Superior temporal gyrus (tissue), 1 donor: ENCODE results near the gene SPECC1L.

ENCODE experiments used
- DNase-seq: peaks from one replicate; pipeline ENCODE4 v3.0.0-alpha.2; 2016; ENCODE audit errors: extremely low spot score

SPECC1L gene

GRCh38 chr22:24359452-24360120 lies 89.0 kb downstream of the SPECC1L start:
- DNase-seq, result no peak

- no peak for DNase-seq
Measured at GRCh38 chr22:24361976-24362646, 91.5 kb downstream of the SPECC1L start.

GRCh38 chr22:24363243-24363642 lies 92.6 kb downstream of the SPECC1L start:
- DNase-seq, result no peak

DNA sequence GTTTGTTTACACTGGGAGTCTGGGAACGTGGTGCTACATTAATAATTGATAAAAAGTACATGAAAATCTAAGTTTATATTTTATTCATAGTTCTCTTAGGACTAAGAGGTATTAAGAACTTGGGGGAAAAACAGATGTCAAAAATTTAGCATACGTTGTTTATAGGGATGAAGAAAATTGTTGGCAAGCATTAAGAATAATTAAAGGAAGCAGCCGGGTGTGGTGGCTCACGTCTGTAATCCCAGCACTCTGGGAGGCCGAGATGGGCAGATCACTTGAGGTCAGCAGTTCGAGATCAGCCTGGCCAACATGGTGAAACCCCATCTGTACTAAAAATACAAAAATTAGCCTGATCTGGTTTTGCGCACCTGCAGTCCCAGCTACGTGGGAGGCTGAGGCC lies 96.1 kb downstream of the SPECC1L start:
- DNase-seq, result no peak

- no peak for DNase-seq
Measured at GRCh38 chr22:24367841-24368240, 97.2 kb downstream of the SPECC1L start.

DNA sequence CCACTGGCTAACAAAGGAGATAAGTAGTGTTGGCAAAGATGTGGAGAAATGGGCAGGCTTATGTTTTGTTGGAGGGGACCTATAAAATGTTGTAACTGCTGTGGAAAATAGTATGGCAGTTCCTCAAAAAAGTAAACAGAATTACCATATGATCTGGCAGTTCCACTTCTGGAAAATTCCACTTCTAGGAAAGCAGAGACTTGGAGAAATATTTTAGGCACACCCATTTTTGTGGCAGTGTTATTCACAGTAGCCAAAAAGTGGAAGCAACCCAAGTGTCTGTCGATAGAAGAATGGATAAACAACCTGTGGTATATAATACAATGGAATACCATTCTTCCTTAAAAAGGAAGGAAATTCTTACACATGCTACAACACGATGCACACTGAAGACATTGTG lies 99.8 kb downstream of the SPECC1L start:
- DNase-seq, result no peak

DNA sequence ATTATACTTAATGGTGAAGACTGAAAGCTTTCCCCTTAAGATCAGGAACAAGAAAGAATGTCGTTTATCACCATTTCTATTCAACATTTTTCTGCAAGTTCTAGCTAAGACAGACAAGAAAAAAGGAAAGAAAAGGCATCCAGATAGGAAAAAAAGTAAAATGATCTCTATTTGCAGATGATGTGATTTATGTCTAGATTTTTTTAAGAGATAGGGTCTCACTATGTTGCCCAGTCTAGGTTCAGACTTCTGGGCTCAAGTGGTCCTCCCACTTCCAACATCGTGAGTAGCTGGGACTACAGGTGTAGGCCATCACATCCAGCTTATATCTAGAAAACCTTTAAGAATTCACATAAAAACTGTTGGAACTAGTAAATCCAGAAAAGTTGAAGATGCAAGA lies 105.4 kb downstream of the SPECC1L start:
- DNase-seq, result no peak

DNA sequence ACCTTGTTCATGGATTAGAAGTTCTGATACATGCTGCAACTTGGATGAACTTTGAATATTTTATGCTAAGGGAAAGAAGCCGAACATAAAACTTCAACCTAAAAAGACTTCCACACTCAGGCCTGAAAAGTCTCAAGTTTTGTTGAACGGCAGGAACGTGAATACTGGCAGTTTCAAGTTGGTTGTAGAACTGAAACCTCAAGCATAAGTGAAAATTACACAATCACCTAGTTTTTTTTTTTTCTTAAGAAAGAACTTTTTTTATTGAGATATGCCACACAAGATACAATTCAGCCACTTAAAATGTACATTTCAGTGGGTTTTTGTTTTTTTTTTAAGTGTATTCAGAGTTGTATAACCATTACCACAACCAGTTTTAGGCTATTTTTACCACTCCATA lies 106.0 kb downstream of the SPECC1L start:
- no peak for DNase-seq

DNA sequence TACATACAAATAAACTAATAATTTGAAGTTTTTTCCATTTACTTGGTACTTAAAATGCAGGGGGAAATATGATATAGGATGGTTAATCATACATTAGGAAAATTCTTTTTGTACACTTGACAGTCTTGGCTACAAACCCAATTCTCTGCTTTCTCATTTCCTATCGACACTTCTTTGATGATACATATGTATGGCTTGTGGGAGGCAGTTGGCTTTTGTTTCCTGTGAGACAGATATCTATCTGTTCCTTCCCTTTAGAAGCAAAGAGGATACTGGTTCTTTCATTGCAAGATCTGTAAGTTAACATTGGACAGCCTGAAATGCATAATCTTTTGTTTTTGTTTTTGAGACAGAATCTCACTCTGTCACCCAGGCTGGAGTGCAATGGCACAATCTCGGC lies 108.9 kb downstream of the SPECC1L start:
- DNase-seq, result no peak

DNA sequence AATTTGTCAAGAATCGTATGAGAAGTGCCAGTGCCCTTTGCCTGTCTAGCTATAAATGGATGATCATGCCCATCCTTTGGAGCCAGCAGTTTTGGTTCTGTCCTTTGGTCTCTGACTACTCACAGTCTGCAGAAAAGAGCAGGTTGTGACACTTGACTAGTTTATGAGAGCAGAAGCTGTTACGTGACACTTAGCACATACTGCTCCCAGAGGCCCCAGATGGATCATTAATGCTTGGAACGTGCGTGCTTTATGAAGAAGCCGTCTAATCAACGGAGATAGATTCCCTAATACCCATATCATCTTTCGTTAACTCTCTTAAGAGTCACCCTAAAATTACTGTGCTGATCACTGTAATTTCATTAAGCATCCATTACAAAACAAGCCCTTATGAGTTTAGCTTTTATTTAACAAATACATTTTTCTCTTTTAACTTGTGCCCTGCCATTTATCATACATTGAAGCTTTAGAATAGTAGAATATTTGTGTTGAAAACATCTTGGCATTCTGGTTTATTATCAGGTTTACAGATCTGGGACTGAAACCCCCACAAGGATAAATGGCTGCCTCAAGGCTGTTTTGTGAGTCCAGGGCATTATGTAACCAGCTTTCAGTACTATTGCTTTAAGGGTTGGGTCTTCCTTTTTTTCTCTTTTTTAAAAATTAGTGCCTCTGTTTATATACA lies 109.7 kb downstream of the SPECC1L start:
- no peak for DNase-seq

GRCh38 chr22:24380905-24381230 lies 110.2 kb downstream of the SPECC1L start:
- no peak for DNase-seq

- no peak for DNase-seq
Measured at GRCh38 chr22:24383061-24383460, 112.4 kb downstream of the SPECC1L start.

- DNase-seq, result no peak
Measured at GRCh38 chr22:24384131-24384530, 113.5 kb downstream of the SPECC1L start.

- DNase-seq, result no peak
Measured at GRCh38 chr22:24386937-24387471, 116.4 kb downstream of the SPECC1L start.

DNA sequence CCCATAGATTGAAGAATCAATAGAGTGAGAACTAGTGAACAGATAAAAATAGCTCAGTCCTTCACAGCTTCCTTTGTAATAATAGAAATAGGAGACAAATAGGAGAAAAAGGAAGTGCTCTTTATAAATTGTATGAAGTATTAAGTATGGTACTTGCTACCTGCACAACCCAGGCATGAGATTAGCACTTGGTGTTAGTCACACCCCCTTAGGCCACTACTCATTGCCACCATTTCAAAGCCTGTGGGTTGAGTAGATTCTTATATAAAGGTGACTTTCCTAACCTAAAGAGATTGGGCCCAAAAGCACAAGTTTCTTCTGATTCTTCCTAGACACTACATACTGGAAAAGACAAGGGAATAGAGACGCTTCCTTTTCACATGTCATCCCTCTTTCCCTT lies 119.0 kb downstream of the SPECC1L start:
- DNase-seq, result no peak

DNA sequence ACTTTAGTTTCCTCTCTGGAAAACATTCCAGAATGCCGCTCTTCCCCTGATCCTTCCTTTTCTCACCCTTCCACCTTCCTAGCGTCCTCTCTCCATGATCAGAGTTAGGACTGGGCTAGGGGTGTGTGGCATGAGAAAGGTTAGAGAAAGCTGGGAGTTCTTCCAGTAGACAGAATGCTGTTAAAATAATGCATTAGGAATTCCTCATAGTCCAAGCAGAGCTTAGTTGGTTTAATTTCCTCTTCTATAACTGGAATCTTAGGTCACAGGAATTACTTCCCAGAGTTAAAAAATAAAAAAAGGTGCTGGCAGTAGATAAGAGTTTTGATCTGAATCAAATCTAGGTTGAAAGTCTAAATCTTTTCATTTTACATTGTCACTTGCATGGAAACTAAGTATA lies 119.5 kb downstream of the SPECC1L start:
- DNase-seq, result no peak

DNA sequence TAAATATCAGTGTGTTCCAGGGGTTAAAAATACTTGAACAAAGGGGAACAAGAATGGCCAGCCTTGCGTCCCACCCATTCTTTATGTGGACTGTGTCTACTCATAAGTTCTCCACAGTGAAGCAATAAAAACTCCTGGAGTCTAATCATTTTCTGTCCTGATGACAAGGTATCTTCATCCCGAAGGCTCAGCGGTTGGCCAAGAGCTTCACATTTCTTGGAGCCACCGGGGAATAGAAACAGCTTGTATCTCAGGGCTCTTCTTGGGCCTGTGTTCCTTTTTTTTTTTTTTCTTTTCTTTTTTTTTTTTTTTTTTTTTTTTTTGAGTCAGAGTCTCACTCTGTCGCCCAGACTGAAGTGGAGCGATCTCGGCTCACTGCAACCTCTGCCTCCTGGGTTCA lies 119.9 kb downstream of the SPECC1L start:
- DNase-seq, result no peak

- DNase-seq, result no peak
Measured at GRCh38 chr22:24391836-24392217, 121.2 kb downstream of the SPECC1L start.

DNA sequence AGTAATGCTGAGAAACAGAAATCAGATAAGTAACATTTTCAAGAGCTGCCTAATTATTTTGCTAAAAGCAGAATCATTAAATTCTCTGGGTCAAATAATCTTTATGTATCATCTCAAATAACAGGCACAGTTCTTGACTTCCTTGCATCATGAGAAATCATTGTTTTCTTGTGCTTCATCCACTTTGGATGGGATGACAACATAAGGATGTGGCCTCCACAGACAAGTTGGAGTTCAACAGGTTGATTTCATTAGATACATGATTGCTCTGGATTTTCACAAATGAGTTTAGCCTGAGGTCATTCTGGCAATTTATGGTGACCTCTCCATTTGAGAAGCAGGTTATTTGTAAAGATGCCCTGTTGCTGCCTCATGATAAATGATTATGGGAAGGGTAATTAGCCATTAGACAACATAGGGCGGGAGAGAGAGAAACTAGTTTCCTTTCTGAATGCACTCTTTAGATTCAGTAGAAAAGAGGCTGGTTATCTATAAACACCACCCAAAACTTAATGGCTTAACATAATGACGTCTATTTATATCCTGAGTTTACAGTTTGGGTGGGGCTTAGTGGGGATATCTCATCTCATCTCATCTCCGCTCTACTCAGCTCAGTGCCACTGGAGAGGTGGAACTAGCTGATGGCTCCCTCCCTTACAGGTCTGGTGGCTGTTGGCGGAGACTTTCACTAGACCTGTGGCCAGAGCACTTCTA lies 121.7 kb downstream of the SPECC1L start:
- DNase-seq, result no peak

- DNase-seq, result no peak
Measured at GRCh38 chr22:24393012-24393559, 122.5 kb downstream of the SPECC1L start.

GRCh38 chr22:24393848-24394247 lies 123.2 kb downstream of the SPECC1L start:
- no peak for DNase-seq

DNA sequence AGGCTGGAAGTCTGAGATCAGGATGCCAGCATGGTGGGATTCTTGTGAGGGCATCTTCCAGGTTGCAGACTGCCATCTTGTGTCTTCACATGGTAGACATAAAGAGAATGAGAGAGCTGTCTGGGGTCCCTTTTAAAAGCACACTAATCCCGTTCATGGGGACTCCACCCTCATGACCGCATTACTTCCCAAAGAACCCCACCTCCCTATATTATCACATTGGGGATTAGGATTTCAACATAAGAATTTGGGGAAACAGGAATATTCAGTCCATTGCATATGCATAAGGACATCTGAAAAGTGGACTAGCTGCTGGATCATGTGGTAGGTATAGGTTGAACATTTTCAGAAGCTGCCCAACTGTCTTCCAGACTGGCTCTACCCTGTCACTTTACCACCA lies 123.6 kb downstream of the SPECC1L start:
- DNase-seq, result no peak
